ENCODE measurements around the gene WDR18.
A peak's percentile ranks its signal among the peaks of the same experiment; 100 is the strongest.

Gene WDR18

GRCh38 chr19:1025960-1026782 is 42.0 kb downstream of the WDR18 start, which contains the start of gene CNN2:
Gene CNN2 (plus strand): TSS chr19:1026608. CDS start chr19:1026662, 54 bp downstream.
- H3K27ac ChIP-seq: peak within 1 kb of the TSS; percentile 48
- TF ChIP-seq ZFX (IDR thresholded peaks at IDR 0.05; ENCODE audit: borderline replicate concordance) (no peak), CTCF (IDR thresholded peaks at IDR 0.05) (no peak)

DNA sequence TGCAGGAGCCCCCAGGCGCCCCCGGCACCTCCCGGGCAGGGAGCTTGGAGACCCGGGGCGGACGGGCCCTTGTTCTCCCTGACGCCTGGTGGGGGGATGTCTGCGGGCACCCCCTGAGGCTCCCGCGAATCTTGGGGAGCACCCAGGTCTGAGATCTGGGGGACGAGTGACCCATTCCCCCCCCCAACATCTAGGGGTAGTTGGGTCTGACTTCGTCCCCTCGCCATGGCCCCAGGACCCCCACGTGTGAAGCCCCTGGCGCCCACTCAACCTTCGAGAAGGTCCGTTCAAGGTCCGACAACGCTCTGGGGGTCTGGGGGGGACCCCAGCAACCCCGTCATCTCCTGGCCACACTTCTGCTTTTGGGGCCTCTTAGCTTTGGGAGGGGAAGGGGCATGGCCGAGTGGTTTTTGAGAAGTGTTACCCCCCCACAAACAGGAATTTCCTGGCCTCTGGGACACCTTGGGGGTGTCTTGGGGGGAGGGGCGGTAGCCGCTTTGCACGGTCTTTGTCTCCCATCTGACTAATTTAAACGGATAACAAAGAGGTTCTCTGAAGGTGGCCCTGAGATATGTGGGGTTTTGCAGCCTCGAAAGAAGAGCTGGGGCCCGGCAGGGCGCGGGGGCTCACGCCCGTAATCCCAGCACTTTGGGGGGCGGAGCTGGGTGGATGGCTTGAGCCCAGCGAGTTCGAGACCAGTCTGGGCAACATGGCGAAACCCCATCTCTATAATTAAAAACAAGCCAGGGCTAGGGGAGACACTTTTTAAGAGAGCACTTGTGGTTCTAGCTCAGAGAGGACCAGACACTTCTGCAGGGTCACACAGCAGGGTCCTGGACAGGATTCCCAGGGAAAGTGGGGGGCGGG is 42.9 kb downstream of the WDR18 start:
- H3K27ac ChIP-seq: peak overlapping the region; percentile 48
- TF ChIP-seq CTCF (IDR thresholded peaks at IDR 0.05) (no peak), ZFX (IDR thresholded peaks at IDR 0.05; ENCODE audit: borderline replicate concordance) (no peak)

DNA sequence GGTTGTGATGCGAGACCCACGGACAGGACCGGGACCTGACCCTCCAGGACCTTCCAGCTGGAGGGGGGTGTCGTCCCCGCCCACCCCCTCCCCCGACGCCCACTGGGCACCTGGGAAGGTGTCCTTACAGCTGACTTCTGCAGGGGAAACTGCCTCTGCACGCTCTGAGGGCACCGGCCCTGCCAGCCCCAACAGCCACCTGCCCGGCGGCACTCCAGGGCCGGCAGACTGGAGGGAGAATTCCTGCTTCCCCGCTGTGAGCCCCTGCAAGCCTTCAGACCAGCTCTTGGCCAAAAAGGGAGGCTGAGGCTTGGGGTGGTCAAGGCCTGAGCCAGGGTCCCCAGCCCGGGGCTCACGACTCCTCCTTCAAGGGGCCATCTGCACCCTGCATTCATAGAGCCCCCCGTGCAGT is 43.5 kb downstream of the WDR18 start:
- no peak for TF ChIP-seq CTCF (IDR thresholded peaks at IDR 0.05)
- no peak overlapping the region for H3K27ac ChIP-seq

- no peak overlapping the region for H3K27ac ChIP-seq
- no peak for TF ChIP-seq CTCF (IDR thresholded peaks at IDR 0.05)
- no peak for TF ChIP-seq ZFX (IDR thresholded peaks at IDR 0.05; ENCODE audit: borderline replicate concordance)
These were observed 44.1 kb downstream of the WDR18 start for GRCh38 chr19:1028062-1028926.

- H3K27ac ChIP-seq: no peak overlapping the region
- no peak for TF ChIP-seq CTCF (IDR thresholded peaks at IDR 0.05)
- no peak for TF ChIP-seq ZFX (IDR thresholded peaks at IDR 0.05; ENCODE audit: borderline replicate concordance)
These were observed 48.2 kb downstream of the WDR18 start for GRCh38 chr19:1032264-1032867.

DNA sequence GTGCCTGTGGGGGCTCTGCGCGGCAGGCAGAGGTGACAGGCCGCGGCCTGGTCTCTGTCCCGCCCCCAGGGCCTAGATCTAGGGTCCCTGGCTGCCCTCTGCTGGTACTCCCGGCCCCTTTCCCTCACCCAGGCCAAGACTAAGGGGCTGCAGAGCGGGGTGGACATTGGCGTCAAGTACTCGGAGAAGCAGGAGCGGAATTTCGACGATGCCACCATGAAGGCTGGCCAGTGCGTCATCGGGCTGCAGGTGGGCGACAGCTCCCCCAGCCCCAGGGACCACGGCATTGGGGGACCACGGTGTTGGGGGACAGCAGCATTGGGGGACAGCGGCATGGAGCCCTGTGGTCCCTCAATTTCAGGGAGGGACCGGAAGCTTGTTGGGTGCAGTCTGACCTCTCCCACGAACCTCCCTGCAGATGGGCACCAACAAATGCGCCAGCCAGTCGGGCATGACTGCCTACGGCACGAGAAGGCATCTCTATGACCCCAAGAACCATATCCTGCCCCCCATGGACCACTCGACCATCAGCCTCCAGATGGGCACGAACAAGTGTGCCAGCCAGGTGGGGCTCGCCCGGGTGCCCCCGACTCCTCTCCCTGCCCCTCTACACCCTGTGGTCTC is 52.0 kb downstream of the WDR18 start:
- TF ChIP-seq ZFX (IDR thresholded peaks at IDR 0.05; ENCODE audit: borderline replicate concordance) (no peak), CTCF (IDR thresholded peaks at IDR 0.05) (no peak)
- H3K27ac ChIP-seq: no peak overlapping the region
